GM18951 (cell line): ENCODE data around the gene WDR70.

Source experiments
- POLR2A ChIP-seq: IDR thresholded peaks from 4 replicates; pipeline ENCODE4 v1.6.1; 2011; ENCODE audit warnings: mild to moderate bottlenecking; ENCODE audit not compliant: insufficient read length, insufficient read depth; ENCODE audit errors: extremely low read depth
- in situ Hi-C: fragments of 300-500 bp; cut with MboI; formaldehyde crosslinking; loops from one replicate; pipeline ENCODE4 v1.12.0; 2022; ENCODE audit warnings: low sequenced_read_pairs, mixed read lengths, inconsistent platforms; ENCODE audit not compliant: unreplicated experiment

Gene WDR70

GRCh38 chr5:37738865-37739488, 359.9 kb downstream of the WDR70 start:
- in situ Hi-C loops: no loop called here
- TF ChIP-seq POLR2A: no peak

- in situ Hi-C loops: no loop called here
- TF ChIP-seq POLR2A: no peak
Measured at GRCh38 chr5:37739817-37740261, 360.7 kb downstream of the WDR70 start.

- in situ Hi-C loops: no loop called here
- TF ChIP-seq POLR2A: no peak
Measured at GRCh38 chr5:37740331-37741066, 361.4 kb downstream of the WDR70 start.

GRCh38 chr5:37742111-37742510, 363.0 kb downstream of the WDR70 start:
- TF ChIP-seq POLR2A: no peak
- in situ Hi-C loops: no loop called here

GRCh38 chr5:37751227-37751626, 372.1 kb downstream of the WDR70 start:
- in situ Hi-C loops: no loop called here
- no peak for TF ChIP-seq POLR2A

GRCh38 chr5:37754976-37755375, 375.9 kb downstream of the WDR70 start:
- in situ Hi-C loops: no loop called here

GRCh38 chr5:37755581-37755980, 376.5 kb downstream of the WDR70 start:
- no peak for TF ChIP-seq POLR2A
- in situ Hi-C loops: no loop called here

More at GRCh38 chr5:37754976-37755375, 375.9 kb downstream of the WDR70 start:
- TF ChIP-seq POLR2A: no peak

GRCh38 chr5:37756248-37756647, 377.1 kb downstream of the WDR70 start:
- in situ Hi-C loops: no loop called here

GRCh38 chr5:37757980-37758582, 379.0 kb downstream of the WDR70 start:
- in situ Hi-C loops: no loop called here
- TF ChIP-seq POLR2A: no peak

More at GRCh38 chr5:37756248-37756647, 377.1 kb downstream of the WDR70 start:
- no peak for TF ChIP-seq POLR2A

- in situ Hi-C loops: no loop called here
Measured at GRCh38 chr5:37767251-37767650, 388.1 kb downstream of the WDR70 start.

GRCh38 chr5:37767961-37768360, 388.8 kb downstream of the WDR70 start:
- TF ChIP-seq POLR2A: no peak
- in situ Hi-C loops: no loop called here

More at GRCh38 chr5:37767251-37767650, 388.1 kb downstream of the WDR70 start:
- no peak for TF ChIP-seq POLR2A

- TF ChIP-seq POLR2A: no peak
- in situ Hi-C loops: no loop called here
Measured at GRCh38 chr5:37768371-37768770, 389.3 kb downstream of the WDR70 start.

- in situ Hi-C loops: no loop called here
- no peak for TF ChIP-seq POLR2A
Measured at GRCh38 chr5:37769108-37769507, 390.0 kb downstream of the WDR70 start.
